Stimulated activated CD8-positive, alpha-beta memory T cell treated with anti-CD3 and anti-CD28 coated beads, Interleukin-4, amount 100 ng/mL, for 24 hours (primary cell): ENCODE results near the gene TAS1R3.
"Not testable (repeated sequence)": the region's sequence is repeated elsewhere in the genome, so short reads cannot be mapped to it uniquely, and the experiment has no call there.

ENCODE experiments used
- DNase-seq: peaks from one replicate; pipeline ENCODE4 v3.0.0-alpha.2; 2020; ENCODE audit warnings: low read depth

The TAS1R3 gene

DNA sequence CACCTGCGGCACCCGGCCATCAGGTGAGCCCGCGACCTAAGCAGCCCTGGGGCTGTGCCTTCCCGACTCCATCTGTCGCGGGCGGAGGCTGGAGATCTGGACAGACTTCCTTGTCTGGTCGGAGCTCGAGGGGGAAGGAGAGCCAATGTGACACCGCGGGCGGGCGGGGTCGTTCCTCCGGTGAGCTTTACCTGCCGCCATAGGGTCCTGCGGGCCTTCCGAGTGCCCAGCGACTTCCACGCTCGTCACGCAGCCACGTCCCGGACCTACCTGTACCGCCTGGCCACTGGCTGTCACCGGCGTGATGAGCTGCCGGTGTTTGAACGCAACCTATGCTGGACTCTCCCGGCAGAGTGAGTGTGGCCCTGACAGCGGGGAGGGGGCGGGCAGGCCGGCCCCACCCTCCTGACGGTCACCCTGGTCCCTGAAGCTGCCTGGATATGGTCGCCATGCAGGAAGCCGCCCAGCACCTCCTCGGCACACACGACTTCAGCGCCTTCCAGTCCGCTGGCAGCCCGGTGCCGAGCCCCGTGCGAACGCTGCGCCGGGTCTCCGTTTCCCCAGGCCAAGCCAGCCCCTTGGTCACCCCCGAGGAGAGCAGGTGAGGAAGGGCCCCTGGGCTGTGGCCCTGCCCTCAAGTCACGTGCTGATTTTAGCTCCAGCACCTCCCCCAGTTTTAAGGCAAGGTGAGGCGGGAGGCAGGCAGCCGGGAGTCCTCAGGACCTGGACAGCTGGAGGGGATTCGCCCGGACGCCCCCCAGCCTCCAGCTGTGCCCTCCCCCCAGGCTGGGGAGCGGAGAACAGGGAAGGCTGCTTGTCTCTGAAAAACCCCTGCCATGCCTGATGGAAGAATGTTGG lies 21.6 kb upstream of the TAS1R3 start:
- no peak for DNase-seq

DNA sequence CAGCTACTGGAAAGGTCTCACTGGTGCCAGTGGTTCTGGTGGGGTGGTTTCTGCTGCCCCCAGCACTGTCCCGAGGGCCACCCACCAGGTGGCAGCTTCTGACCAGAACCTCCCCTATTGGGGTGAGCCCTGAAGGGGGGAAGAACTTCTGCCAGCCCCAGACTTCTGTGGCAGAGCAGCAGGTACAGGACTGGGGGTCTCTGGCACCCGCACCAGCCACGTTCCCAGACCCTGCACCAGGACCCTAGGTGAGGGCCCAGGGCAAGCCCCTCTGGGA lies 21.0 kb upstream of the TAS1R3 start:
- no peak for DNase-seq

GRCh38 chr1:1310476-1311053 lies 20.5 kb upstream of the TAS1R3 start:
- DNase-seq: no peak

DNA sequence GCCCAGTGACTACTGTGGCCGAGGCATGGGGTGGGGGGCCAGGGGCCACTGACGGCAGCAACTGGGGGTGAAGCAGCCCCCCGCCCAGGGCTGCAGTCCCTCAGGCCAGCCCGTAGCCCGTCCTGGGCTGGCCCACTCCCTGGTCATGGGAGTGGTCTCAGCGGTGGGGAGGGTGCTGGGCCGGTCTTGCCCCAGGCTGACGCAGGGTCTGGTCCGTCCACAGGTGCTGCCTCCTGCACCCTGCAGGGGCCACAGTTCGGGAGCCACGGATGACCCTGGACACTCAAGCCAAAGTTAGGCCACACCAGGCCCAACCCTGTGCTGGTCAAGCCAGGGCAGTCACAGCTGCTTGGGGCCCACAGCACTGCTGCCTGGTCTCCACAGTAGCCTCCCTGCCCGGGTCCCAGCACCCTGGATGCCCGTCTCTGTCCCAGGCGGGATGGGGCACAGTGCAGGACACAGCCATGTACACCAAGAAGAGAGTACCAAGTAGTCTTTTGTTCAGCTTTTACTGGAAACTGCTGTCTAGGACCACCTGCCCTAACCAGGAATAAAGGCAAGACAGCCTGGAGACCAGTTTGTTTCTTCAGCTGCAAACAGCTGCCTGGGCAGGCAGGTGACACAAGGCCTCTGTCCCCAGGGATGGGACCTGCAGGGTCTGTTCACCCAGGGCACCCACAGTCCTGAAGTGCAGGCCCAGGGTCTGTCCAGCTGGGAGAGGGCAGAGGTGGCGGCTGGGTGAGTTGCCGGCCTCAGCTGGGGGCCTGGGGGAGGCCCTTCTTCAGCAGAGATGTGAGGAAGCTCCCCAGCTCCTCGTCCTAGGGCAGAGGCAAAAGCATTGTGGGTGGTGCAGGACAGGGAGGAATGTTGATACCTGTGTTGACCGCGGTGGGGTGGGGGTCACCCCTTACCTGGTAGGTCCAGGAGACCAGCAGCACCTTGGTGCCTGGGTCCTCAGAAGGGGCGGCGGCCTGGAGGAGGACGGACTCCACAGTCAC lies 19.7 kb upstream of the TAS1R3 start:
- DNase-seq: no peak

GRCh38 chr1:1312450-1313314 lies 18.4 kb upstream of the TAS1R3 start:
- DNase-seq: no peak

- DNase-seq: no peak
Observed at GRCh38 chr1:1313500-1314236, 17.4 kb upstream of the TAS1R3 start.

DNA sequence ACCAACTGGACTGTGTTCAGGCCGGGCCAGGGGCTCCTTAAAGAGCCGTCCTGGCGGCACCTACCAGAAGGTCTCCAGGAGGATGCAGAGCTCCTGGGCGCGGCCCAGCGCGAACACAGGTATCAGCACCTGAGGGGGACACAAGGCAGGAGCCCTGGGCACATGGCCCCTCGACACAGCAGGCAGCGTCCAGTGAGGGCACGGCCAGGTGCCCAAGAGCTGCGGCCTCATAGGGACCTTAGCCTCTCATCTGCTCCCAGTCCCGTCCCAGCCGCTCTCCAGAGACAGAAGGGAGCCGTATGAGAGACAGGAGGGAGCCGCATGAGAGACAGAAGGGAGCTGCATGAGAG lies 16.9 kb upstream of the TAS1R3 start:
- no peak for DNase-seq

GRCh38 chr1:1314678-1315335 lies 16.3 kb upstream of the TAS1R3 start:
- DNase-seq: no peak

DNA sequence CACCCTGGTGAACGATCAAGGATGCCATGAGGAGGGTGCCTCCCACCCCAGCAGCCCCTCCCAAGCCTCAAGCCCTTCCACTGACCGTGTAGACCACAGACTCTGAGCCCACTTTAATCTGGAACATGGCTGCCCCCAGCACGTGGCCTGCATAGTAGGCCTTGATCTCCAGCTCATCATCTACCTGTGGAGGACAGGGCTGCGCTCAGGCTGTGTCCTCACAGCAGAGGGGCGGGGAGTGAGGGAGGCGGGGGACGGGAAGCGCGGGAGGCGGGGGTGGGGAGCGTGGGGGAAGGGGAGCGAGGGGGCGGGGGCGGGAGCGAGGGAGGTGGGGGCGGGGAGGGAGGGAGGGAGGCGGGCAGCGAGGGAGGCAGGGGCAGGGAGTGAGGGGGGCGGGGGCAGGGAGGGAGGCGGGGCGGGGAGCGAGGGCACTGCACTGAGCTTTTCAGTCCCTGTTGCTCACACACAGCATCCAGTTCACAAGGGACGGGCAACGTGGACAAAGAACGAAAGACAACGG lies 15.6 kb upstream of the TAS1R3 start:
- no peak for DNase-seq

- DNase-seq: not testable (repeated sequence)
Observed at GRCh38 chr1:1316199-1316598, 14.9 kb upstream of the TAS1R3 start.

DNA sequence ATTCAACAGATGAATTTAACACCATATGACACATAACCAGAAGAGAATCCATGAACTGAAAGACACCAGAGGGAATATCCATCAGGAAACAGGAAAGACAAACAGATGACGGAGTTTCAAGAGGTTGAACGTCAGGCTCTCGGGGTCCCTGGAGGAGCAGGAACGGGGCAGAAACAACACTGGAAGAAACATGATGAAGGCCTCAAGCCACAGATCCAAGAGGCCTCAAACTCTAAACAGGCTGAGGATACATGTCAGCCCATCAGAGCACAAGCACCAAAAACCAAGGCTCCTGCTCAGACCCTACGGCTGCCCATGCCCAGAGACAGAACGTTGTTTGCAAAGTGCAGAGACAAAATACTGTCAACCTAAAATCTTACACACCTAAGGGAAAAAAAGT lies 13.7 kb upstream of the TAS1R3 start:
- DNase-seq: no peak

GRCh38 chr1:1318131-1318652 lies 12.9 kb upstream of the TAS1R3 start:
- no peak for DNase-seq

DNA sequence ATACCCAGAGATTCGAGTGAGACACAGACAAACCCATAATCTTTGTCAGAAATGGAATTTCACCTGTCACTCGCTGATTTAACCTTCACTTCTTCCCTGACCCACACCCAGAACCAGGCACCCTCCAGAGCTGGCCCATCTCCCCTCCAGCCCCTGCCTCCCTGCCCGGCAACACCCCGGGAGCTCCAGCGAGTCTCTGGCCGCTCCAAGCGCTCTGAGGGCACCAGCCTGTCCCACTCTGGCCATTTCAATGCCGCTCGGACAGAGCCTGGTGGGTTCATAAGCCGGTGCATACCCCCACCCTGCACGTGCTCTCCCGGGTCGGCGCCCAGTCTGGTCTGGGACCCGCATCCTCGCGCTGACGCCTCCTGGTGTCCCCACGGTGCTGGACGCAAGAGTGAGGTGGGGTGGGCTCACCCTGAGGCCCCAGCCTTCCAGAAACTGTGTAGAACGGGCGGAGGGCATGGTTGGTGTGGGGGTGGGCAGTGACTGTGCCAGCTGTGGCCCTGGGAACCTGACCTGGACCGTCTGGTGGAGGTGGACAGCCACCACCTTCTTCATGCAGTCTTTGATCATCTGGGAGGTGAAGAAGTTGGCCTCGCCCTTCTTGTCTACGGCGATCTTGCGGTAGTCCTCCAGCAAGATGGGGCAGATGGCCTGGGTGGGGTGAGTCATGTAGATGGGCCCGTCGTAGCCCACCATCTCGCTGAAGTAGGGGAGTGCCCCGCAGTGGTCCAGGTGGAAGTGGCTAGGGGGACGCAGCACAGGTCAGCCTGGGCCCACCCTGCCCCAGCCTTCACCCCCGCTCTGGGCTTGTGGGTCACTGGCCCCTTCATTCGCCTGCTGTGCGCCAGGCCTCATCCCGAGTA lies 12.1 kb upstream of the TAS1R3 start:
- DNase-seq: no peak

- DNase-seq: no peak
Observed at GRCh38 chr1:1319646-1319941, 11.5 kb upstream of the TAS1R3 start.

DNA sequence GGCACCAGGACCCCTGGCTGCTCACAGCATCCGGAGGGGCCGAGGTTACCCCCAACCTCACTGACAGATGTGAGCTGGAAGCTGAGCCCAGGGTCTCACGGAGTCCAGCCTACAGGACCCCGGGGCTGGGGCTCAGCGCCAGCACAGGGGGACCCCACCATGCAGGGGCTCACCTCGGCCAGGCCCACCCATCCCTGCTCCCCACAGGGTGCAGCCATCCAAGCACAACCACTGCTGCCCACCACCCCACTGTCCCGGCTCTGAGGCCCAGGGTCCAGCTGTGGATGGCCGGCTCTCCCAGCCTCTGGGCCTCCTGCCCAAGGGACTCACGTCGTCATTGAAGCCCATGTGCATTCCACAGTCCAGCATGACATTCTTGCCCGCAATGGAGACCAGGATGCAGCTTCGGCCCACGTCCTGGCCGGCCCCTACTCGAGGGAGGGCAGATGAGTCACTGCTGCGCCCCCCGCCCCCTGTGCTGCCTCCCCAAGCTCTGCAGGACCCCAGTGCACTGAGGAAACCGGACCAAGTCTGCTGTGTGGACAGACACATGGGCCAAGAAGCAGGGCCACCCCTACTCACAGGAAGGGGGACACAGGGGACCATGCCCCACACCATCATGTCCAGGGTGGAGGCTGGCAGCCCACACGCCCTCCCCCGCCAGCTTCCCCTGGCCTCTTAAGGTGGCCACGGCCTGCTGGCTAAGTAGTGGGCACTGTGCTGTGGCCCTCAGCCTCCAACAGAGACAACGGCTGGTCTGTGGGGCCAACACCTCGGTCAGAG lies 10.2 kb upstream of the TAS1R3 start:
- no peak for DNase-seq

- DNase-seq: no peak
Observed at GRCh38 chr1:1321477-1321876, 9.6 kb upstream of the TAS1R3 start.

GRCh38 chr1:1322418-1322817 lies 8.7 kb upstream of the TAS1R3 start:
- no peak for DNase-seq

DNA sequence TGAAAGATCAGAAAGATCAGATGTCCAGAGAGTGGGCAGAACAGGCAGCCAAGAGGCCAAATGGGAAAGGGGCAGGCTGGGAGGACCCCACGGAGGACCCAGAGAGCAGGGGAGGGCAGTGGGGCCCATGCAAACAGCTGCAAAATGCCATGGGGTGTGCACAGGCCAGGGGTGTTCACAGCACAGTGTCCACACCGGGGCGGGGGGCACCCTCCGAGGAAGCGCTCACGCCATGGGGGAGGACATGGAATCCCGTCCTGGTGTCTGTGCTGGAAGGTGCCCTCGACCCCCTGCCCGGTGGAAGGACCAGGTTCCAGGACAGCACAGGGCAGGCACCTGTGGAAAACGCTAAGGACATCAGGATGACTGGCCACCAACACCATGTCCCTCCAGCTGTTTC lies 8.1 kb upstream of the TAS1R3 start:
- no peak for DNase-seq

- no peak for DNase-seq
Observed at GRCh38 chr1:1324084-1324523, 7.0 kb upstream of the TAS1R3 start.
